NCI-H2227 treated with DMSO at 0.1 percent for 48 hours (cell line): ENCODE results near the gene PRELP.

Experiments used
- DNase-seq: peaks from one replicate; lab custom pipeline; 2025; lab: John Stamatoyannopoulos, UW

The PRELP gene

GRCh38 chr1:203478986-203479385 is 3.4 kb downstream of the PRELP start:
- no peak for DNase-seq

DNA sequence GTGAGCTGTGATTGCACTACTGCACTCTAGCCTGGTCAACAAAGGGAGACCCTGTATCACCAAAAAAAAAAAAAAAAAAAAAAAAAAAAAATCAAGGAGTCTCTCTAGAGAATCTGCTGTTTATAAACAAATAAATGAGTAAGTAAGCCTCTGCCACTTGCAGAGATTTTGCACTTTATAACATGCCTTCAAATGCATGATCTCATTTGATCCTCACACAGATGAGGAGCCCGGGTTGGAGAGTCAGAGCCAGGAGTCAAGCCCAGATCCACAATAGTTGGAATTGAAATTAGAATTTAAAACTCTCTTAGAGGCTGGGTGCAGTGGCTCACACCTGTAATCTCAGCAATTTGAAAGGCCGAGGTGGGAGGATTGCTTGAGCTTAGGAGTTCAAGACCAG is 4.0 kb downstream of the PRELP start:
- no peak for DNase-seq

GRCh38 chr1:203480084-203480483 is 4.5 kb downstream of the PRELP start:
- DNase-seq = no peak

DNA sequence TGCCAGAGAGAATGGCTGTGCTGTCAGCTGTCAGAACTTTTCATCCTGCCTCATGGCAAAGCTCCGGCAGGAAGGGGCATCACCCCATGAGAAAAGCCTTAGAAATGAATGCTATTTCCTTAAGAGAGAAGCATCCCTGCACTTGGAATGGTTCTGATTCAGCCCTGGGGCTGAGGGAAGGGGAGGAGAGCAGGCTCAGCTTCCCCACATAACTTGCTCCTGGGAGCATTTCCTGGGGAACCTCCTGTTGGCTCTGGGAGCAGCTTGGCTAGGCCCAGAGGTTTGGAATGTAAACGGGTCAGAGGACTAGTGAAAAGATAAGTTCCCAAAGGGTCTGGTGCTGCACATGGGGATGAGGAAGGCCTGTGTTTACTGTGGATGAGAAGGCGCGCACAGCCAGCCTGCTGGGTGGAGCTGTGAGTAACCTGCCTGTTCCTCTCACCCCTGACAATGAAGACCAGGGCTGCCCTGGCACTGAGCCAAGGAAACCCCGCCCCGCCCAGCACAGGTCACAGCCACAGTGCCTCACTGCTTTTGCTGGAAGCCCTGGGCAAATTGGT is 5.0 kb downstream of the PRELP start:
- peak; percentile 60 for DNase-seq

DNA sequence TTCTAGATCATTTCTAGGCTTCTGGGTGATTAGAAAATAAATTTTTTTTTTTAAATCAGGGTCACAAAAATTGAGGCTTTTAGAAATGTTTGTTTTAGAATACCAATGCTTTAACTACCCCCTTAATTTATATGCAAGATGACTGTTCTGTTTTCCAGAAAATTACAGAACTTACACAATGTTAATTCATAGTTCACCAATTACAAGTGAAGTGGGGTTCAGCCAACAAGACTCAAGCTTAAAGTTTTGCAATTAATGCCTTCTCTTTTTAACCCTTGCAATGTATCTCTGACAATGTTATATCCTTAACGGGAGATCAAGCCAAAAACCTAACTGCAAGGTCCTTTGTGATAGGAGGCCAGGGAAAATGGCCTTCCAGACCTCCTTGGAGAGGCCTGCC is 5.6 kb downstream of the PRELP start:
- DNase-seq = no peak

GRCh38 chr1:203486618-203487370 is 11.2 kb downstream of the PRELP start:
- DNase-seq = no peak

GRCh38 chr1:203488539-203488938 is 12.9 kb downstream of the PRELP start:
- no peak for DNase-seq

DNA sequence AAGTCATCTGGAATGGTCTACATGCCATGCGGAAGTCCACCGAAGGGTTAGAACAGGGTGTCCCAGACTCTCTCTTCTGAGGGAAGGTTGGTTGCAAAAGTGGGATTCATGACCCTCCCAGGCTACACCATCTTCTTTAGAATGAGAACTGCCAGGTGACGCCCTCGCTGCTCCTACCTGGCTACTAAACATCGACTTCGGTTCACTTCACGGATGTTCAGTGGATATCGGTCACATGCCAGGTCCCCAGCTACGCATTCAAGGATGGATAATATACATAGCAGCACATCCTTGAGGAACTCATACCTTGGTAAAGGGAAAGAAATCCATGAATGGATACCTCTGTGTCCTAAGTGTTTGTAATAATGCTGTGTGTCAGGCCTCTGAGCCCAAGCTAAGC is 15.0 kb downstream of the PRELP start:
- DNase-seq = no peak

GRCh38 chr1:203491664-203492063 is 16.1 kb downstream of the PRELP start:
- no peak for DNase-seq

GRCh38 chr1:203492082-203492747 is 16.6 kb downstream of the PRELP start:
- peak; percentile 17 for DNase-seq

GRCh38 chr1:203492748-203493130 is 17.1 kb downstream of the PRELP start:
- no peak for DNase-seq

DNA sequence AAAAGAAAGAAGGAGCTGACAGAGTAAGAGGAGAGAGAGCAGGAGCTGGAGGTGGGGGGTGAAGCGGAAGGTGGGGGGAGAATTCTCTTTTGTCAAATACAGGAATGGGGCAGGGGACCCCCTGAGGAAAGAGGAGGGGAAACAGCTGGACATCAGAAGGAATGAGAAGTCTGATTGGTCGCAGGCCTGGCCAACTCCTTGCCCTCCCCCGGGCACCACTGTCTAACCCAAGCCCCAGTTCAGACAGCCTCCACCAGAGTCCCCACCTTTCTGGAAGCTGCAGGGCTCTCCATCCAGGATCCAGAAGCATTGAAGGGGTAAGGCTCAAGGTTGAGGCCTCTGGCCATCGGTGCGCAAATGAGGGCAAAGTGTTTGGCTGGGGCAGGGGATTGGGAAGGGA is 18.3 kb downstream of the PRELP start, which contains the start of gene OPTC:
TSS of gene OPTC (plus strand) at position 253 of the 400 bp plus-strand sequence. CDS start 1,853 bp downstream, outside the sequence.
- no peak for DNase-seq

DNA sequence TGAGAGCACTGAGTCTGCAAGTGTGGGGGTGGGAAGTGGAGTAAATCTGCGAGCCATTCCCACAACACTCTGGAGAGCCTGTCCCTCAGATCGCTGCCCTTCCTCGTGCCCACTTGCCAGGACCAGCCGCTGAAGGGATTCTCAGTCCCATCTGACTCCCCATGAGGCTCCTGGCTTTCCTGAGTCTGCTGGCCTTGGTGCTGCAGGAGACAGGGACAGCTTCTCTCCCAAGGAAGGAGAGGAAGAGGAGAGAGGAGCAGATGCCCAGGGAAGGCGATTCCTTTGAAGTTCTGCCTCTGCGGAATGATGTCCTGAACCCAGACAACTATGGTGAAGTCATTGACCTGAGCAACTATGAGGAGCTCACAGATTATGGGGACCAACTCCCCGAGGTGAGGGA is 20.2 kb downstream of the PRELP start:
- DNase-seq = no peak

- no peak for DNase-seq
Observed at GRCh38 chr1:203497269-203497777, 21.7 kb downstream of the PRELP start.

- DNase-seq = no peak
Observed at GRCh38 chr1:203499643-203500278, 24.2 kb downstream of the PRELP start.

DNA sequence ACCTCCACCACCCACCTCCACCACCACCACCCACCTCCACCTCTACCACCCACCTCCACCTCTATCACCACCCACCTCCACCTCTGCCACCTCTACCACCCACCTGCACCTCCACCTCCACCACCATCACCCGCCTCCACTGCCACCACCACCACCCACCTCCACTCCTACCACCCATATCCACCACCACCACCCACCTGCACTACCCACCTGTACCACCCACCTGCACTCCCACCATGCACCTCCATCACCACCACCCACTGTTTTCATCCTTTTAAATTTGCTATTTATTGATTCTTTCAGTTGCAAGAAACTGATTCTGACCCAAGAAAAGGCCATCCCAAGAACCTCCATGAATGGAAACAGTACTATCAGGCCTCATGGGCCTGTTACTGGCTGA is 24.7 kb downstream of the PRELP start:
- no peak for DNase-seq

- no peak for DNase-seq
Observed at GRCh38 chr1:203503836-203504235, 28.2 kb downstream of the PRELP start.

DNA sequence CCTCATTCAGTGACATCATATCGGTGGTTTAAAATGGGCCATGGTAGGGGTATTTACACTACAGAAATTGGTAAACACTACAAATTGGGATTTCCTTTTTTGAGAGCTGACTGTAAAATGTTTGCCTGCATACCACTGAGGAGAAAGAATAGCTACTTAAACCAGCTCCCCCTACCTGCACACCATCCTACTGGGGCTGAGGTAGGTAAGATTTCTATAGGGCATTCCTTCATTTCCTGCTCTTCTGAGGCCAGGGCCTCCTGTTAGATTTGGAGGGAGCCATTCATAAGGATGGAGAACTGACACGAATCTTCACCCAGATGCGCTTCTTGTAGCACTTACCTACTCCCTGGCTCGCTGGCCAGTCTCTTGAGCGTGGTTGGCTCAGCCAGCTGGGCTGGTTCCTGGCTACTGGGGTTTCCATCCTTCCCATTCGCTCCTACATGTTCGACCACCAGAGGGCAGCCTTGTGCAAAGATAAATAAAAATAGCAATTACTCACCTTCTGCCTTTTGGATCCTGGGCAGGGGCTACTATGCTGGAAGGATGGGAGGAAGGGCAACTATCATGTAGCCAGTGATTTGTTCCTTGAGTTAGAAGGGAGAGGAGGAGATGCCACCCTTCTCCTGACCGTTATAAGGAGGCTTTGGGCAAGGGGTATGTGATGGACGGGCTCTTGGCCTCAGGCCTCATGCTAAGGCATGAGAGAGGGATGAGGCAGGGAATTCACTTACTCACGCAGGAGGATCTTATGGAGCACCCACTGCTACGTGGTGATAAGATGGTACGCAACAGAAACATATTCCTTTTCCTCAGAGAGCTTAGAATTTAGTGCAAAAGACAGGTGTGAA is 29.0 kb downstream of the PRELP start:
- peak; percentile 90 for DNase-seq

DNA sequence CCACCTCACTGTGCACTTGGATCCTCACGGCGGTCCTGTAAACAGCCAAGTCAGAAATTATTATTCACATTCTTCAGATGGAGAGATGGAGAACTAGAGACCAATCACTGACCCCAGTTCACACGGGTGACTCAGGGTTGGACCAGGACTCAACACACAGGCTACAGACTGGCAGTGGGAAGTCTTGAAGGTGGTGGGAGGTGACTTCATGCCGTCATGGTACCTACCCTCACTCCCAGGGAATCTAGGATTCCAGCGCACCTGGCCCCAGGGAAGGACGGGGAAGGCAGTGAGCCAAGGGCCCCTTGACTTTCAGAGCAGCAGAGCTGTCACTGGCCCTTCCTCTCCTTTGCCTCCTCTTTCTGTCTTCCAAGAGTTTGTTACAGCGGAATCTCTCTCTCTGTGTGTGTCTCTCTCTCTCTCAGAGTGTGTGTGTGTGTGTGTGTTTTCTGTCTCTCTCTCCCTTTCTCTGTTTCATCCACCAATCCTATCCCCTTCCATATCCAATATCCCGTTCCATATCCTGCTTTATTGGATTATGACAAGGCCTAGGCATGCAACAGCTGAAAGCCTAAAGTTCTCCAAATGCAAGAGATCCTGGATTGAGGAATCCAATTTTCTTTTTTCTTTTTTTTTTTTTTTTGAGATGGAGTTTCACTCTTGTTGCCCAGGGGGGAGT is 30.1 kb downstream of the PRELP start:
- no peak for DNase-seq

- no peak for DNase-seq
Observed at GRCh38 chr1:203506858-203507626, 31.4 kb downstream of the PRELP start.
